AG08395 (cell line): ENCODE results near the gene TBC1D2.
"Not testable (repeated sequence)": the region's sequence is repeated elsewhere in the genome, so short reads cannot be mapped to it uniquely, and the experiment has no call there.

Experiments used
- DNase-seq: peaks from one replicate; pipeline ENCODE4 v3.0.0; 2012; ENCODE audit warnings: mixed read lengths, low spot score

The TBC1D2 gene, protein sequence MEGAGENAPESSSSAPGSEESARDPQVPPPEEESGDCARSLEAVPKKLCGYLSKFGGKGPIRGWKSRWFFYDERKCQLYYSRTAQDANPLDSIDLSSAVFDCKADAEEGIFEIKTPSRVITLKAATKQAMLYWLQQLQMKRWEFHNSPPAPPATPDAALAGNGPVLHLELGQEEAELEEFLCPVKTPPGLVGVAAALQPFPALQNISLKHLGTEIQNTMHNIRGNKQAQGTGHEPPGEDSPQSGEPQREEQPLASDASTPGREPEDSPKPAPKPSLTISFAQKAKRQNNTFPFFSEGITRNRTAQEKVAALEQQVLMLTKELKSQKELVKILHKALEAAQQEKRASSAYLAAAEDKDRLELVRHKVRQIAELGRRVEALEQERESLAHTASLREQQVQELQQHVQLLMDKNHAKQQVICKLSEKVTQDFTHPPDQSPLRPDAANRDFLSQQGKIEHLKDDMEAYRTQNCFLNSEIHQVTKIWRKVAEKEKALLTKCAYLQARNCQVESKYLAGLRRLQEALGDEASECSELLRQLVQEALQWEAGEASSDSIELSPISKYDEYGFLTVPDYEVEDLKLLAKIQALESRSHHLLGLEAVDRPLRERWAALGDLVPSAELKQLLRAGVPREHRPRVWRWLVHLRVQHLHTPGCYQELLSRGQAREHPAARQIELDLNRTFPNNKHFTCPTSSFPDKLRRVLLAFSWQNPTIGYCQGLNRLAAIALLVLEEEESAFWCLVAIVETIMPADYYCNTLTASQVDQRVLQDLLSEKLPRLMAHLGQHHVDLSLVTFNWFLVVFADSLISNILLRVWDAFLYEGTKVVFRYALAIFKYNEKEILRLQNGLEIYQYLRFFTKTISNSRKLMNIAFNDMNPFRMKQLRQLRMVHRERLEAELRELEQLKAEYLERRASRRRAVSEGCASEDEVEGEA

GRCh38 chr9:98255578-98256296 lies at the start of gene TBC1D2:
Gene TBC1D2 (minus strand): TSS chr9:98255649. CDS start chr9:98255541, 108 bp downstream.
- peak; percentile 97 for DNase-seq

- no peak for DNase-seq
Observed at GRCh38 chr9:98304381-98304780, 48.9 kb upstream of the TBC1D2 start.

GRCh38 chr9:98303633-98304125 lies 48.2 kb upstream of the TBC1D2 start:
- DNase-seq: no peak

GRCh38 chr9:98302938-98303632 lies 47.6 kb upstream of the TBC1D2 start:
- DNase-seq: no peak

DNA sequence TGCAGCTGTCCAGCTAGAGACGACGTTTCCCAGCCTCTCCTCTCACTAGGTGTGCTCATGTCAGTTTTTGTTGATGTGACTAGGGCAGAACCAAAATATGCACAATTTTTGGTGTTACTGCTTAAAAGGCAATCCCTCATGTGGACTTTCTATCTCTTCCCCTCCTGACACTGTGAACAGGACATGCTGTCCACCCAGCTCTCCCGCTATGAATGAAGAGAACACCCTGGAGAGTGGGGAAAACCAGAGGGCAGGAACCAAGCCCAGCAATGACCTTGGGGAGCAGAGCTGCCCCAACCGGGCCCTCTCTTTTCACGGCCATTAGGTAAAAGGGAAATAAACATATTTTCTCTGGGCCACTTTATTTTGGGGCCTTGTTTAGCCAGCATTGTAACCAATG lies 46.7 kb upstream of the TBC1D2 start:
- no peak for DNase-seq

- no peak for DNase-seq
Observed at GRCh38 chr9:98300611-98301010, 45.2 kb upstream of the TBC1D2 start.

GRCh38 chr9:98298476-98298875 lies 43.0 kb upstream of the TBC1D2 start:
- DNase-seq: no peak

- no peak for DNase-seq
Observed at GRCh38 chr9:98295824-98296223, 40.4 kb upstream of the TBC1D2 start.

GRCh38 chr9:98291820-98292219 lies 36.4 kb upstream of the TBC1D2 start:
- DNase-seq: no peak

DNA sequence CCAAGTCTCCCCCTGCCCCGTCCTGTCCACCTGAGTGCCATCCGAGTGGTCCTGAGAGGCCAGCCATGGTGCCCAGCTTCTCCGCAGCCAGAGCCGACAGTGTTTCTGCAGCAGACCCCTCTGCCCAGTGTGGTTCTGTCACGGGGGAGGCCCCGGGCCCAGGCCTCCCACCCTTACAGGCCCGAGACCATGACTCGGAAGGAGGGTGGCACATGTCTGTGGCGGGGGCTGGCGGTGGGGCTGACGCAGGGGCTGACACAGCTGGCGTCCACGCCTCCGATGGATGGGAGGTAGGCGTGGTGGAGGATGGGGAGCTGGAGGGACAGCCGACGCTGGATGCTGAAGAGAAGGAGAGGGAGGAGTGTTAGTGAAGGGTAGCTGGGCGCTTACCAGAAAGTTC lies 35.0 kb upstream of the TBC1D2 start:
- no peak for DNase-seq

DNA sequence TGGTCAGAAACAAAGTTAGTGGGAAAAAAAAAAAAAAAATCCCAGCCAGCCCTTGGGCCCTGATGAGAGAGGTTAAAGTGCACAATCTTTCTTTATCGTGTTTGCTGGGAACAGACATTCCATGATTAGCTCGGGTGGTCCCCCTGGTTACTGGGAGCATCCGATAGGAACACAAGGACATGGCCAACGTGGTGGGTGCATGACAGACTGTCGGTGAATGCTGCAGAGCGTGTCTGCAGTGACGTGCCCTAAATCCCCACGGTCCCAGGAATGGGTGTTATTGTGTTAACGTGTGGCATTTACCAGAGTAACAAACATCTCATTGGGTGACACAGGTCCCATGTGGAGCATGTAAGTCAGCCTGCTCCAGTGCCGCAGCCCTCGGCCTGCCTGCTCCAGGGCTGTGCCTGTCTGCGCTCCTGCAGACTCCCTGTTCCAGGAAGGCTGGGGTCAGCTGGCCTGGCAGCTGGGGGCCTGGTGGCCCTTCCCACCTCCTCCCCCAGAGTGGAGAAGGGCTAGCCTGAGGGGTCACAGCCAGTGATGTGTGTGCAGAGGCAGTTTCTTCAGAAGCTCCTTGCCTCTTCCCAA lies 34.3 kb upstream of the TBC1D2 start:
- DNase-seq: no peak

GRCh38 chr9:98288881-98289280 lies 33.4 kb upstream of the TBC1D2 start:
- no peak for DNase-seq

- DNase-seq: no peak
Observed at GRCh38 chr9:98287384-98287783, 31.9 kb upstream of the TBC1D2 start.

GRCh38 chr9:98285446-98285845 lies 30.0 kb upstream of the TBC1D2 start:
- no peak for DNase-seq

GRCh38 chr9:98284754-98285153 lies 29.3 kb upstream of the TBC1D2 start:
- DNase-seq: no peak

DNA sequence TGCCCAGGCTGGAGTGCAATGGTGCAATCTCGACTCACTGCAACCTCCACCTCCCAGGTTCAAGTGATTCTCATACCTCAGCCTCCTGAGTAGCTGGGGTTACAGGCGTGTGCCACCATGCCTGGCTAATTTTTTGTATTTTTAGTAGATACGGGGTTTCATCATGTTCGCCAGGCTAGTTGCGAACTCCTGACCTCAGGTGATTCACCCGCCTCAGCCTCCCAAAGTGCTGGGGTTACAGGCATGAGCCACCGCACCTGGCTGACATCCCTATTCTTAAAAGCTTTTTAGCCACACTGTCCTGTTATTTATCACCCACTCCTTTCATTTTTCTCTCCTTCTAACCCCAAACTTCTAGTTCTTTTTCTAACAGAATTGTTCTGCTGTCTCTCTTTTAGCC lies 27.7 kb upstream of the TBC1D2 start:
- not testable (repeated sequence) for DNase-seq

- no peak for DNase-seq
Observed at GRCh38 chr9:98281281-98281680, 25.8 kb upstream of the TBC1D2 start.

DNA sequence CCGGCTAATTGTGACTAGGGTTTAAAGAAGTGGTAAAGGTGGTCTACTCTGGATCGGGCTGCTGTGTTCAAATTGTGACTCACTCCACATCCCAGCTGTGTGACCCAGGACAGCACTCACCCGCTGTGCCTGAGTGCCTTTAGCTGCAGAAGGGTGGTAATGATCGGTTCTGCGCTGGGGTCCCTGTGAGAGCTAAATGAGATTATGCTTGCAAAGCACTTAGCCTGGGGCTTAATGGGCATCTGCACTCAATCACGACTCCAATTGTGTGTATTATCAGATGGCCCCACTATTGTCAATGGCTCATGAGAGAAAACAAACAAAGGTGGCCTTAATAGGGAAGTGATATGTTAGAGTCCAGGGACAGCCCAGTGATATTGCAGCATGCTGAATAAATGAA lies 25.1 kb upstream of the TBC1D2 start:
- DNase-seq: no peak

DNA sequence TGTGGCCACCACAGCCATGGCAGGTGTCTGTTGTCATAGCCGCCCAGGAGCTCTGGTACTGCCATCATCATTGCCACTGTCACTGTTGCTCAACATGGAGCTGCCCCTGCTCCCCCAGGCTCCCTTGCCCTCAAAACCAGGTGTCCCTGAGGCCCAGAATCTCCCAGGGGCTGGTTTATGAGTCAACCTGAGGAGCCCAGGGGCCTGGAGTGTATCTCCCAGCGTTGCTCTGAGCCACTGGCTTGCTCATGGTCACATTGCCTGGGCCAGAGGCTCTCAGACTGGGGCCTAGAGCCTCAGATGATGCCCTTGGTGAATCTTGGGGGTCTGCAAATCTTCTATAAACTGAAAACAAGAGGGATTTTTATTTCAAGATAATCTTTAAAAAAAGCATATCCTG lies 24.7 kb upstream of the TBC1D2 start:
- DNase-seq: no peak

DNA sequence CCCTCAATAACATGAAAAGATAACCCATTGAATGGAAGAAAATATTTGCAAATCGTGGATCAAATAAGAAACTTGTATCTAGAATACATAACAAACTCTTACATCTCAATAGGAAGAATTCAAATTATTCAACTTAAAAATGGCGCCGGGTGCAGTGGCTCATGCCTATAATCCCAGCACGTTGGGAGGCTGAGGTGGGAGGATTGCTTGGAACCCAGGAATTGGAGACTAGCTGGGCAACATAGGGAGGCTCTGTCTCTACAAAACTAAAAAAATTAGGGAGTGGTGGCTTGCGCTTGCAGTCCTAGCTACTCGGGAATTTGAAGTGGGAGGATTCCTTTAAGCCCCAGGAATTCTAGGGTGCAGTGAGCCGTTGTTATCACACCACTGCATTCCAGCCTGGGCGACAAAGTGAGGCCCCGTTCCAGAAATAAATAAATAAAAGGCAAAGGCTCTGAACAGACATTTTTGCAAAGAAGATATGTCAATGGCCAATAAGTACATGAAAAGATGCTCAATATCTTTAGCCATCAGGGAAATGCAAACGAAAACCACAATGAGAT lies 21.5 kb upstream of the TBC1D2 start:
- DNase-seq: no peak

DNA sequence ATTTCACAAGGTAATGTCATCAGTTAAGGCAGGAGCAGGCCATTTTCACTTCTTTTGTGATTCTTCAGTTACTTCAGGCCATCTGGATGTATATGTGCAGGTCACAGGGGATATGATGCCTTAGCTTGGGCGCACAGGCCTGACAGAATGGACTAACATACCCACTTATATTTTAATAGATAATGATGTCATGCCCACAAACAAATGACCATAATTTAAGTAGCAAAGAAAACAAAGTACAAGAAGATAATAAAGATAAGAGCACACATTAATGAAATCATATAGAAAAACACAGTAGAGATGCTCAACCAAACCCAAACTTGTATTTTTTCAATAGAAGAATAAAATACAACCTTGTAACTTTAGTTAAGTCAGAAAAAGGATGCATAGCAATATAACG lies 19.7 kb upstream of the TBC1D2 start:
- no peak for DNase-seq
